ENCODE results near the gene CTSV.
"Not testable (repeated sequence)": the region's sequence is repeated elsewhere in the genome, so short reads cannot be mapped to it uniquely, and the experiment has no call there.

Gene CTSV

DNA sequence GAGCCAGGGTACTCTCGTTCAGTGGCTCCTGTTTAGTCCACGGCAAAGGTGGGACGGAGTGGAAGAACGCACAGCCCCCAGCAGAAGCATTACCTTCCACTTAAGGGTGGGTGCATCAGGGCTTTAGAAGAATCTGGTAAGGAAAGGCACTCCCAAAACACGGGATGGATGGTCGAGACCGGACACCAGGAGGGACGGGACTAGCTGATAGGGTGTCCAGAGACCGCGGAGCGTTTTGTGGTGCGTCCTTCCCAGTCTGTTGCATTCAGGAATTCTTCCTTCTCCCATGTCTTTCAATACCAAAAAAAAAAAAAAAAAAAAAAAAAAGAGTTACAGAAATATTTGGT lies 545 bp upstream of the CTSV start:
- peak; percentile 91 for DNase-seq

DNA sequence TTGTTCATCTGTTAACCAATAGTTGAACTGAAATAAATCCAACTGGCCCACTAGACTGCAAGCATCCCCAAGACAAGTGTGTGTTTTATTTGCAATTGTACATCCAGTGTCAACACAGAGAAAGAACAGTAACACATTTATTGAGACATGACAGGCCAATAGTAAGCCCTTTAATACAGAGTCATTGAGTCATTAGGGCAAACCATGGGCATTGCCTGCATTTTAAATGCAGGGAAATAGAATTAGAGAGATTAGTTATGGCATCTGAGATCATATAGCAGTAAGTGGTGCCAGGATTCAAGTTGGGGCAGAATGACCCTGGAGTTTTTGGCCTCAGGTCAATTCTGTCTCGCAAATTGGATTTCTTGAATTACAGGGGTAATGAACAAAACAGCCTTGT lies 15.4 kb downstream of the CTSV start:
- DNase-seq: not testable (repeated sequence)

DNA sequence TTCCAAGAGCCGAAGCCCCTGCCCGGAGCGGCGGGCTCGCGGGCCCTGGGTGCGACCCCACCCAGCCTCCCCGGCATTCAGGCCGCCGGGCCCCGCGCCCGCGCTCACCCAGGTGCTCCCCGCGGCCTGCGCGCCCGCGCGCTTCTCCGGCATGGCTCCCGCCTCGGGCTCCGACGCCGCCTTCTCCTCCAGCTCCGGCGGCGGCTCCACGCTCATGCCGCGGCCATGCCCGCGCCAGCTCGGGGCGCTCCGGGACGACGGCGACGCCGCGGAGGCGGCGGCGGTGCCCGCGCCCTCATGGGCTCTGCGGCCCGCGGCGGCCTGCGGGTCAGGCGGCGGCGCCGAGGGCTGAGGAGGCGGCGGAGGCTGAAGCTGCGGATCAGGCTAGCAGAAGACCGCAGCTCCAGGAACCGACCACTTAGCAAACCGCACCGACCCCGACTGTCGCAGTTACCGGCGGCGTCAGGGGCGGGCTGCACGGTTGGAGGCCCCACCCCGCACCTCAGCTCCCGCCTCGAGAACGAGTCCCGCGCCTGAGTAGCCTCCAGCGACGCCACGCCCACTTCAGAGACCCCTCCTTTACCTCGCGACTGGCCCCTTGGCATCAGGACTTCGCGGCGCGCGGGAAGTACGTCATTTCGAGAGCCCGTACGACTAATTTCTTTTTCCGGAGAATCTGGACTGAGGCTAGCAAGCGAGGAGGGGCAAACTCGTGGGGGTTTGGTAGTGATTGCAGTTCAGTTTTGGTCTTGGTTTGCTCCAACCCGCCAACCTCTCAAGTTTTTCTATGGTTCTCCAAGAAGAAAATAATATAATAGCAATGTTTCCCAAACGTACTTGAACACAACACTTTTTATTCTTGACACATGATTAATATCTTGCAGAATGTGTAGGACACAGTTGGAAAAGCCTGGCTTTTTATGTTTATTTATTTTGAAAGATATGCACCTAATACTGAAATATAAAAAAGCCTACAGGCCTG lies 25.5 kb downstream of the CTSV start:
- DNase-seq: peak; percentile 85

DNA sequence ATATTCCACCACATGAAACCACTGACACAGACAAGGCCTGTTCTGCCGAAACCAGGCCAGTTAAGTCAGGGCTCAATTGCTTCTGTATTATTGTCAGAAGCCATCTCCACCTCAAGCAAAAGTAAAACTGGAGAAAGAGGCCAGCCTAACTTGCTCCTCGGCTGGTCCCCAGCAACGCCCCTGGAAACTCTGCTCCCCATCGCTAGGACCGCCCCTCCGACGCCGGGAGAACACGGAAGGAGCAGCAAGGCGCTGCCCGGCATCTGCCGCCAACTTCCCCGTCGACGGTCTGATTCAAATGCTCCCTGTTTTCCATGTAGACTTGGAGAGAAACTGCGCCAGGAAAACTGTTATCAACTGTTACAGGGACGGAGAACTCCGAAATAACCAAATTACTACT lies 26.3 kb downstream of the CTSV start:
- not testable (repeated sequence) for DNase-seq

DNA sequence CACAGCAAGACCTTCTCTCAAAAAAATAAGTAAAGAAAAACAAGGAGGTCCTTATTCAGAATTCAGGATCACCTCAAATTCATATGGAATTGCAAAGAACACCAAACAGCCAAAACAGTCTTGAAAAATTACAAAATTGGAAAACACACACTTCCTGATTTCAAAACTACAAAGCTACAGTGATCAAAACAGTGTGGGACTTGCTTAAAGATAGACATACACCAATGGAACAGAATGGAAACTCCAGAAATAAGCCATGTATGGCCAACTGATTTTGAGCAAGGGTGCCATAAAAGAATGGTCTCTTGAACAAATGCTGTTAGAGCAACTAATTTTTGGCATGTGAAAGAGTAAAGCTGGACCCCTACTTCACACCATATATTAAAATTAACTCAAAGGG lies 36.7 kb downstream of the CTSV start:
- not testable (repeated sequence) for DNase-seq

DNA sequence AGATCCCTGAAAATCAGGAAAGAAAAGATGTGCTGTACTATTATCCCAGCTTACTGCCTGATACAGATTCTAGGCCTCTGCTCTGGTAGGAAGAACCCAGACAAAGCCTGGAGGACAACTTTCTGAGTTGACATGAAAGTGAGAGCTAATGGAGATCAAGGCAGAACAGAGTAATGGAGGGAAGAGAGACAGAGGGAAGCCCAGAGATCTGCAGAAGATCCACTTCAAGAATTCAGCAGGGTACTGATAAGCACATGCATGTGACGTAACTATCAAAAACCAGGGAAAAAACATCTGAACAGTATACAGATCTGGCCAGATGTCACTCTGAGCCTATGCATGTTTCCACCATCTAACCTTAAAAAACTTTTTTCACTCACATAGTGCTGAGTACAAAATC lies 37.6 kb downstream of the CTSV start:
- not testable (repeated sequence) for DNase-seq

DNA sequence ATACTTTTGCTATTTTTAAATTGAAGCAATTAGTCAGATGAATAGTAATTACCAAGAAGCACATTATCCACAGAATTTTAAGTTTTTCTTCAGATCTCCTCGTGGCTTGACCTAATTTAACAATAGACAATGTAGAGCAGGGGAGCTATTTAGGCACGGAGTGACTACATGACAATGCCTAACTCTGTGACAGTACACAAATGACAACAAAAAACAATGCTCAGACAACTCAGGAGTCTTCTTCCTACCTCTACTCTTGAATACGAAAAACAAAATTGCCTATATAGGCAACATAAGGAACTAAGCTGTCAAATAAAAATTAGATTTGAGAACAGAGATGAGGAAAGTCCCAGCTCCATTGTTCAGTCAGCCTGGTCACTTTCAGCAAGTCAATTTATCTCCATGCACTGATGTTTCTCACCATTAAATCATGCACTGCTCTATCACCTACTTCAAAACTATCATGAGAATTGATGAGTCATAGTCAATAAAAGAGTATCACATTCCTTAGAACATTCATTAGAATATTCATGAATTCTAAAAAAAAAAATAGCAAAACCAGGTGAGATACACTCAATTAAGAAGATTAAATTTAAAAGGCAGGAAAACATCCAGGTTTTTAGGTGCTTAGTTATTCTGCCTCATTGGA lies 38.7 kb downstream of the CTSV start:
- DNase-seq: not testable (repeated sequence)

DNA sequence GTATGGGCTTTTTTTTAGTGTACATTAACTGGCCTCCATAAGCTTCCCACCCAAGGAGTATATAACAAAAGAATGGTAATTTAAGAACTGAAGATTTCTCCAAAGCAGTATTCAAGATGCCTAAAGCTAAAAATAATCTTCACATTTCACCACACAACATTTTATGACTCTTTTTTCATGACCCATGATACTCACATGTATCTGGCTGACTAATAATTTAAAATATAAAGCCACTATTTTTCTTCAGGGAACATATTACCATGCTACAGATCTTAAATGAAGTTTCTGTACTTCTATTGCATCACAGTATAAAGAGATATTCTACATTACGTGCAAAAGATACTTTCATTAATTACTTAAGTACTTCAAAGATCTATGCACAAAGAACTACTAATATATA lies 39.2 kb downstream of the CTSV start:
- DNase-seq: not testable (repeated sequence)

DNA sequence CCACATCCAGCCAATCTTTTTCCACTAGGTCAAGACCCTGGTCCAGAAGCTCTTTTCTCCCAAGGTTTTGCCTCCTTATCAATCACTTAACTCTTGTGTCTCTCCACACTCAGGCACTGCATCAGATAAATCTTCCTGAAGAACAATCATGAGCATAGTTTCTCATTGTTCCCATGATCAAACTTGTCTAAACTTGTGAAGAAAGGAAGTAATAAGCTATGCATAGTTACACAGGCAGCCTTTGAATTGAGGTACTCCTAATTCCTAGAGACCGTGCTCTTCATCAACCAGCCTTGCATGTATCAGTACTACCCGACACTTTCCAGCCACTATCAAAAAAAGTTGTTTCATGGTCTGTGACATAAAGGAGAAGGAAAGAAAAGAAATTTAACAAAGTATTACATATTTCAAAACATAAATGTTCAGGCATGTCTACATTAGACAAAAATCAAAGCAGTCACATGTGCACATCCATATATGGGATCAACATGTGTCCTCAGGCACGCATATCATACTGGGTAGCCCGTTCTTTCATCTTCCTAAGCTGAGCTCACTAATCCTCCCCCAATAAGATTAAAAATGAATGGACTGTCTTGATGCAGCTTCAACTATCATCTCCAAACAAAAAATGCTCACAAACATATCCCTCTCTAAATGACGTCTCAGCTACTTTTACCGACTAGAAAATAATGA lies 41.8 kb downstream of the CTSV start:
- DNase-seq: not testable (repeated sequence)

DNA sequence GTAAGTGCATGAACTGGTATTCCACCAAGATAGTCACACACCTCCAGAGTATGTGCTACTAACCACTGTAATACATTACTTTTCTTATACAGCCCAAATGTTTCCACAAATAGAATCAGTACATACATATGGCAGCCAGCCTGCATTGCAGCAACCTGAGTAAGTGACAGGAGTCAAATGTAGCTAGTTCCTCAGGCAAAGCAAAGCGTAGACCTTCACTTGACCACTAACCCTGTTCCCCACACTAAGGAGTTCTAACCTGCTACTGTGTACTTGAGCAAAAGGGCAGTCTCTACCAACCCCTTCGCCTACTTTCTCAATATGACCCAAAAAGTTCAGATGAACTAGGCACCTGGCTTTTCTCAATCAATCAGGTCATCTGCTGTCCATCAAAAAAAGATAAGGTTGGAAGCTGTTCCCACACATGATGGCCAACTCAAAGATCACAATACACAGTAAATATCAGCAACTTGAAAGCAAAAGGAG lies 44.4 kb downstream of the CTSV start:
- not testable (repeated sequence) for DNase-seq

DNA sequence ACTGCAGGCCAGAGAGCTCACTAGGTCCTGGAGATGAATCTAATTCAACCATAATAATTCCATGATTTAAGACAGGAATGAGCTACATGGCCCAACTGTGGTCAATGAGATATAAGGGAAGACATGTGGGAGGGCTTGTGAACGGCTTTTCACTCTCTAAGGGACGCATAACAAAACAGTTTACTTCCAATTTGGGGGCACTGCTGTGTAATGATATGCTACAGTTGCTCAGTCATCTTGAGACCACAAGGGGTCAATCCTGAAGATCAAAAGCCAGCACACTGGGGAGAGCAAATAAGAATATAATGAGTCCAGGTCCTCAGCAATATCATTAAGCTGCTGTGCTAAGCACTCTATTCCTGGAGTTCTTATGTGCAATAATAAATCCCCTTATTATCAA lies 46.6 kb downstream of the CTSV start:
- DNase-seq: not testable (repeated sequence)

DNA sequence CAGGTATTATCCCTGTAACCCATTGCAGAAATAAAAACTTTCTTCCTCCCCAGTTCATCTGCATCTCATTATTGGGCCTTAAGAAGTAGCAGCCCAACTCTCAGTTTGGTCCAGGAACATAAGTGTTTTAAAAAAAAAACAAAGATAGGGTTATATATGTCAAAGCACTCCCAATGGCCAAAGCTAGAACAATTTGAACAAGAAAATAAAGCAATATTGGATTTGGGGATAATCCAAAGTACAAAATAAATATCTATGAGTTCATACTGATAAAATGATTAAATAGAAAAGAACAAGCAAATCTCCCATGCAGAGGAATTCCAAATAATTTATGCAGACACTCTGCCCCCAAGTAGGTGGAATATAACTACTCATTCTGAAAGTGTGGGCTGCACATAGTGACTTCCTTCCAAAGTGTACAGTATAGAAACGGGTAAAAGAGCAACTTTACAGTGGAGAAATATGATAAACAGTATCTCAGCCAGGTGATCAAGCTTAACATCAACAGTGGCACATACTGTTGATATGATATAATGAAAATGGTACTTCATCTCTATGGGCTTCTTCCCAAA lies 49.1 kb downstream of the CTSV start:
- not testable (repeated sequence) for DNase-seq

DNA sequence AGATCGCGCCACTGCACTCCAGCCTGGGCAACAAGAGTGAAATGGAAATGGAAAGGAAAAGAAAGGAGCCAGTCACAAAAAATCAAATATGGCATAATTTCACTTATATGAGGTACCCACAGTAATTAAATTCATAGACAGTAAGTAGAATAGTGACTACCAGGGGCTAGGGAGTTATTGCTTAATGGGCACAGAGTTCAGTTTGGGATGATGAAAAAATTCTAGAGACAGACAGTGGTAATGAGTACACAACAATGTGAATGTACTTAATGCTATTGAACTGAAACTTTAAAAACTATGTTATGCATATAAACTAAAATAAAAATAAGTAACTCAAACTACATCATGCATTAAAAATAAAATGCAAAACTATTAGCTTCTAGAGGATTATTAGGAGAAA lies 54.1 kb downstream of the CTSV start:
- not testable (repeated sequence) for DNase-seq

DNA sequence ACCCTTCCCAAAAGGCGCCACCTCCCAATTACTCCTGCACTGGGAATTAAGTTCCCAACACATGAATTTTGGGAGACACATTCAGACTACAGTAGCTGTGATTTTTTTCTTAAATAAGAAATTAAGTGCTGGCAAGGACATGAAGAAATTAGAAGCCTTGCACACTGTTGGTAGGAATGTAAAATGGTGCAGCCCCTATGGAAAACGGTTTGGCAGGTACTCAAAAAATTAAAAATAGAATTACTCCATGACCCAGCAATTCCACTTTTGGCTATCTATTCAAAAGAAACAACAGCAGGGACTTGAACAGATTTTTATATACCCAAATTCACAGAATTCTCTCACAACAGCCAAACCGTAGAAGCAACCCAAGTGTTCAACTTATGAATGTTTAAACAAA lies 54.8 kb downstream of the CTSV start:
- DNase-seq: not testable (repeated sequence)

DNA sequence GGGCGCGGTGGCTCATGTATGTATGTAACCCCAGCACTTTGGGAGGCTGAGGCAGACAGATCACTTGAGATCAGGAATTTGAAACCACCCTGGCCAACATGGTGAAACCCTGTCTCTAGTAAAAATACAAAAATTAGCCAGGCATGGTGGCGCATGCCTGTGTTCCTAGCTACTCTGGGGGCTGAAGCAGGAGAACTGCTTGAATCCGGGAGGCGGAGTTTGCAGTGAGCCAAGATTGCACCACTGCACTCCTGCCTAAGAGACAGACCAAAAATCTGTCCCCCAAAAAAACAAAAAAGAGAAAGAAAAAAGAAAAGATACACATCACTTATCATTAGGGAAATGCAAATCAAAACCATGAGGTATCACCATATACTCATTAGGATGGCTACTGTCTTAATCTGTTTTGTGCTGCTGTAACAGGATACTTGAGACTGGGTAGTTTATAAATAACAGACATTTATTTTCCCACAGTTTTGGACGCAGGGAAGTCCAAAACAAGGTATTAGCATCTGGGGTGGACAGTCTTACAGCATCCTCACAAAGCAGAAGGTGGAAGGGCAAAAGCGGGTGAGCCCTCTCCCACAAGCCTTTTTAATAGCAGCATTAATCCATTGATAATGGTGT lies 55.3 kb downstream of the CTSV start:
- DNase-seq: not testable (repeated sequence)

Data from islet precursor cell (in vitro differentiated cells).